Liver (tissue), 3 donors: Measurements from ENCODE around the gene ATP10D.

Experiments
- CTCF ChIP-seq: fragments of 150-350 bp; IDR thresholded peaks from 2 replicates; pipeline ENCODE4 v1.5.1; 2017; ENCODE audit warnings: improper control_type of control experiment, low read depth, low read length; ENCODE audit not compliant: missing input control
- FOXA1 ChIP-seq: IDR thresholded peaks from 2 replicates; pipeline ENCODE4 v1.6.1; 2016; ENCODE audit warnings: antibody characterized with exemption
- GABPA ChIP-seq, 2 donors: IDR thresholded peaks in 1 of 2; conservative IDR thresholded peaks in 1 of 2; 2 replicates each; pipeline ENCODE4 v1.6.1; 2016; ENCODE audit warnings: antibody characterized with exemption in 2 of 2, mild to moderate bottlenecking in 1 of 2, moderate library complexity in 1 of 2
- HNF4A ChIP-seq, 2 donors: conservative IDR thresholded peaks; 2 replicates each; pipeline ENCODE4 v1.6.1; 2016; ENCODE audit warnings: antibody characterized with exemption in 2 of 2, mild to moderate bottlenecking in 2 of 2
- RAD21 ChIP-seq, 2 donors: IDR thresholded peaks; 2 replicates each; pipeline ENCODE4 v1.6.1; 2016; ENCODE audit warnings: antibody characterized with exemption in 2 of 2, mild to moderate bottlenecking in 2 of 2
- REST ChIP-seq: IDR thresholded peaks from 2 replicates; pipeline ENCODE4 v1.6.1; 2016; ENCODE audit warnings: antibody characterized with exemption, mild to moderate bottlenecking
- TAF1 ChIP-seq: conservative IDR thresholded peaks from 2 replicates; pipeline ENCODE4 v1.6.1; 2016; ENCODE audit warnings: antibody characterized with exemption, mild to moderate bottlenecking
- ZBTB33 ChIP-seq: IDR thresholded peaks from 2 replicates; pipeline ENCODE4 v1.6.1; 2016; ENCODE audit warnings: antibody characterized with exemption
- donor health status: healthy.
- donor health status: healthy.

- TF ChIP-seq CTCF (no peak), GABPA (IDR thresholded peaks at IDR 0.05 in 1 of 2, conservative IDR thresholded peaks at IDR 0.05 in 1 of 2) (no peak), HNF4A (conservative IDR thresholded peaks at IDR 0.05) (no peak), TAF1 (no peak), FOXA1 (no peak), REST (no peak), RAD21 (IDR thresholded peaks at IDR 0.05) (no peak), ZBTB33 (no peak)
Observed at GRCh38 chr4:47531954-47532321, 46.9 kb downstream of the ATP10D start.
